K562 (cell line): ENCODE measurements around the gene AREL1.

ENCODE experiments used
- ATF7 ChIP-seq: fragments of 450-650 bp; IDR thresholded peaks from 2 replicates; pipeline ENCODE4 v1.7.1; 2014; ENCODE audit warnings: mild to moderate bottlenecking, moderate library complexity
- FIP1L1 ChIP-seq: fragments of 200-400 bp; formaldehyde crosslinking; IDR thresholded peaks from 2 replicates; pipeline ENCODE4 v1.6.1; 2018; ENCODE audit warnings: mild to moderate bottlenecking, low read depth, low read length; ENCODE audit not compliant: poor library complexity, severe bottlenecking
- JUNB ChIP-seq: fragments of 450-650 bp; formaldehyde crosslinking; conservative IDR thresholded peaks from 2 replicates; pipeline ENCODE4 v1.4.0; 2020; ENCODE audit warnings: mild to moderate bottlenecking
- MTA1 ChIP-seq: fragments of 450-650 bp; IDR thresholded peaks from 2 replicates; pipeline ENCODE4 v1.6.1; 2017; ENCODE audit warnings: borderline replicate concordance
- RNF2 ChIP-seq: sonication (generic); IDR thresholded peaks from 2 replicates; pipeline ENCODE4 v1.6.1; 2016
- SMAD3 ChIP-seq: fragments of 450-650 bp; formaldehyde crosslinking; conservative IDR thresholded peaks from 2 replicates; pipeline ENCODE4 v1.4.0; 2020; ENCODE audit warnings: mild to moderate bottlenecking
- TF ChIP-seq, protein P1 (sequence below), 3 experiments: IDR thresholded peaks in 2 of 3; conservative IDR thresholded peaks in 1 of 3; 2 replicates each; pipeline ENCODE4 v1.5.1; 2011 to 2012; ENCODE audit warnings: low read length in 3 of 3, mild to moderate bottlenecking in 3 of 3, control low read depth in 2 of 3, improper control_type of control experiment in 1 of 3, inconsistent platforms in 1 of 3, low read depth in 1 of 3, mixed read lengths in 1 of 3, moderate library complexity in 1 of 3; ENCODE audit not compliant: insufficient read depth in 2 of 3
- TF ChIP-seq, protein P2 (sequence below), 2 experiments: fragments of 200-800 bp in 1 of 2; sonication (Bioruptor generic) in 1 of 2; sonication (generic) in 1 of 2; formaldehyde crosslinking in 1 of 2; IDR thresholded peaks in 1 of 2; conservative IDR thresholded peaks in 1 of 2; 2 replicates each; pipeline versions ENCODE4 v1.5.0 to v1.6.1; 2016 to 2020; ENCODE audit warnings: missing compliant biosample characterization in 1 of 2, missing genetic modification characterization in 1 of 2, missing genetic modification reagents in 1 of 2

GRCh38 chr14:74697543-74697942 lies 15.3 kb downstream of the AREL1 start:
- TF ChIP-seq, protein P1, sequence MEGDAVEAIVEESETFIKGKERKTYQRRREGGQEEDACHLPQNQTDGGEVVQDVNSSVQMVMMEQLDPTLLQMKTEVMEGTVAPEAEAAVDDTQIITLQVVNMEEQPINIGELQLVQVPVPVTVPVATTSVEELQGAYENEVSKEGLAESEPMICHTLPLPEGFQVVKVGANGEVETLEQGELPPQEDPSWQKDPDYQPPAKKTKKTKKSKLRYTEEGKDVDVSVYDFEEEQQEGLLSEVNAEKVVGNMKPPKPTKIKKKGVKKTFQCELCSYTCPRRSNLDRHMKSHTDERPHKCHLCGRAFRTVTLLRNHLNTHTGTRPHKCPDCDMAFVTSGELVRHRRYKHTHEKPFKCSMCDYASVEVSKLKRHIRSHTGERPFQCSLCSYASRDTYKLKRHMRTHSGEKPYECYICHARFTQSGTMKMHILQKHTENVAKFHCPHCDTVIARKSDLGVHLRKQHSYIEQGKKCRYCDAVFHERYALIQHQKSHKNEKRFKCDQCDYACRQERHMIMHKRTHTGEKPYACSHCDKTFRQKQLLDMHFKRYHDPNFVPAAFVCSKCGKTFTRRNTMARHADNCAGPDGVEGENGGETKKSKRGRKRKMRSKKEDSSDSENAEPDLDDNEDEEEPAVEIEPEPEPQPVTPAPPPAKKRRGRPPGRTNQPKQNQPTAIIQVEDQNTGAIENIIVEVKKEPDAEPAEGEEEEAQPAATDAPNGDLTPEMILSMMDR (IDR thresholded peaks at IDR 0.05 in 2 of 3, conservative IDR thresholded peaks at IDR 0.05 in 1 of 3; ENCODE audit: insufficient read depth in 2 of 3, low read depth in 1 of 3, low read length in 3 of 3), result no peak
- TF ChIP-seq, protein P2, sequence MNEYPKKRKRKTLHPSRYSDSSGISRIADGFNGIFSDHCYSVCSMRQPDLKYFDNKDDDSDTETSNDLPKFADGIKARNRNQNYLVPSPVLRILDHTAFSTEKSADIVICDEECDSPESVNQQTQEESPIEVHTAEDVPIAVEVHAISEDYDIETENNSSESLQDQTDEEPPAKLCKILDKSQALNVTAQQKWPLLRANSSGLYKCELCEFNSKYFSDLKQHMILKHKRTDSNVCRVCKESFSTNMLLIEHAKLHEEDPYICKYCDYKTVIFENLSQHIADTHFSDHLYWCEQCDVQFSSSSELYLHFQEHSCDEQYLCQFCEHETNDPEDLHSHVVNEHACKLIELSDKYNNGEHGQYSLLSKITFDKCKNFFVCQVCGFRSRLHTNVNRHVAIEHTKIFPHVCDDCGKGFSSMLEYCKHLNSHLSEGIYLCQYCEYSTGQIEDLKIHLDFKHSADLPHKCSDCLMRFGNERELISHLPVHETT (CRISPR knock-in tag; conservative IDR thresholded peaks at IDR 0.05 in 1 of 2, IDR thresholded peaks at IDR 0.05 in 1 of 2), result no peak
- TF ChIP-seq RNF2, result no peak
- TF ChIP-seq JUNB, result no peak
- no peak for TF ChIP-seq ATF7
- TF ChIP-seq MTA1, result no peak
- TF ChIP-seq FIP1L1, result no peak
- TF ChIP-seq SMAD3, result no peak
